SK-N-SH (cell line): ENCODE data around the gene SCYL1. TPM values are rescaled to one million over a fixed set of nuclear protein-coding genes. Genes with fewer than 3 reads are reported as not detected.

ENCODE experiments used
- CTCF ChIA-PET: fragments of 300-600, 350-600 bp; formaldehyde crosslinking; extraction: SDS; loops from one replicate; lab custom pipeline; 2021; lab: Yijun Ruan, JAX
- POLR2A ChIA-PET: fragments of 350-600 bp; sonication (Branson Sonifier 250); formaldehyde crosslinking; extraction: SDS; loops from one replicate; lab custom pipeline; 2020; ENCODE audit warnings: antibody characterized with exemption, inconsistent platforms; lab: Yijun Ruan, JAX
- DNase-seq: peaks from one replicate; pipeline ENCODE4 v3.0.0; 2012
- H2AFZ ChIP-seq: fragments of 200-600 bp; sonication (generic); 2 replicates; pipeline ENCODE4 v1.8.1; 2016; ENCODE audit warnings: antibody characterized with exemption, mild to moderate bottlenecking, low read depth
- H3F3A ChIP-seq: fragments of 200-600 bp; sonication (generic); replicated peaks from 2 replicates; pipeline ENCODE3; 2016; ENCODE audit warnings: antibody characterized with exemption, mild to moderate bottlenecking; ENCODE audit not compliant: insufficient read depth
- H3K27ac ChIP-seq, 2 experiments: fragments of 200-500 bp in 1 of 2; fragments of 200-600 bp in 1 of 2; sonication (Bioruptor generic) in 1 of 2; sonication (generic), shearing (Covaris generic) in 1 of 2; 2 replicates each; pipeline versions ENCODE4 v1.5.1 to v1.6.1; 2014 to 2016; ENCODE audit warnings: low read depth in 2 of 2, inconsistent platforms in 1 of 2, low read length in 1 of 2, mild to moderate bottlenecking in 1 of 2, mixed read lengths in 1 of 2
- H3K27me3 ChIP-seq: fragments of 200-600 bp; sonication (generic), shearing (Covaris generic); 2 replicates; pipeline ENCODE4 v1.6.1; 2016; ENCODE audit warnings: mixed run types; ENCODE audit not compliant: insufficient read depth
- H3K36me3 ChIP-seq, 2 experiments: fragments of 200-500 bp in 1 of 2; fragments of 200-600 bp in 1 of 2; sonication (Bioruptor generic) in 1 of 2; sonication (generic) in 1 of 2; replicated peaks in 1 of 2; 2 replicates each; pipeline versions ENCODE3 to v1.5.1; 2014 to 2016; ENCODE audit warnings: low read length in 1 of 2, mild to moderate bottlenecking in 1 of 2; ENCODE audit not compliant: insufficient read depth in 2 of 2, control insufficient read depth in 1 of 2
- H3K4me1 ChIP-seq, 2 experiments: fragments of 200-500 bp in 1 of 2; fragments of 200-600 bp in 1 of 2; sonication (Bioruptor generic) in 1 of 2; sonication (generic), shearing (Covaris generic) in 1 of 2; 2 replicates each; pipeline versions ENCODE4 v1.5.1 to v1.6.1; 2014 to 2016; ENCODE audit warnings: low read depth in 1 of 2, low read length in 1 of 2, mixed run types in 1 of 2; ENCODE audit not compliant: insufficient read depth in 2 of 2, control insufficient read depth in 1 of 2
- H3K4me2 ChIP-seq: fragments of 200-600 bp; sonication (generic), shearing (Covaris generic); 2 replicates; pipeline ENCODE4 v1.6.1; 2017; ENCODE audit warnings: mixed run types
- H3K4me3 ChIP-seq, 2 experiments: fragments of 200-500 bp in 1 of 2; fragments of 200-600 bp in 1 of 2; sonication (Bioruptor generic) in 1 of 2; sonication (generic), shearing (Covaris generic) in 1 of 2; 2 replicates each; pipeline versions ENCODE4 v1.5.1 to v1.8.1; 2014 to 2016; ENCODE audit warnings: low read depth in 2 of 2, inconsistent platforms in 1 of 2, low read length in 1 of 2, mild to moderate bottlenecking in 1 of 2, mixed read lengths in 1 of 2, moderate library complexity in 1 of 2
- H3K79me2 ChIP-seq: fragments of 200-600 bp; sonication (generic); 2 replicates; pipeline ENCODE4 v1.8.1; 2017; ENCODE audit warnings: mild to moderate bottlenecking; ENCODE audit not compliant: insufficient read depth
- H3K9ac ChIP-seq: fragments of 200-600 bp; sonication (generic); 2 replicates; pipeline ENCODE4 v1.6.1; 2017; ENCODE audit warnings: mixed run types
- H3K9me2 ChIP-seq: fragments of 200-600 bp; sonication (generic); 2 replicates; pipeline ENCODE4 v1.6.1; 2017; ENCODE audit warnings: mixed run types
- H3K9me3 ChIP-seq: fragments of 200-600 bp; sonication (generic); 2 replicates; pipeline ENCODE4 v1.6.1; 2017; ENCODE audit warnings: mixed run types, mild to moderate bottlenecking, moderate library complexity
- H4K20me1 ChIP-seq: fragments of 200-600 bp; sonication (generic); 2 replicates; pipeline ENCODE4 v1.6.1; 2017; ENCODE audit warnings: mild to moderate bottlenecking, mixed run types; ENCODE audit not compliant: insufficient read depth
- ELF1 ChIP-seq: IDR thresholded peaks from 2 replicates; pipeline ENCODE4 v1.4.0; 2012
- NFIC ChIP-seq: IDR thresholded peaks from 2 replicates; pipeline ENCODE4 v1.4.0; 2012; ENCODE audit warnings: borderline replicate concordance
- NRF1 ChIP-seq: IDR thresholded peaks from 2 replicates; pipeline ENCODE4 v1.6.1; 2012; ENCODE audit warnings: low read depth, mild to moderate bottlenecking, low read length
- POLR2AphosphoS5 ChIP-seq: IDR thresholded peaks from 2 replicates; pipeline ENCODE4 v1.6.1; 2012; ENCODE audit warnings: low read depth, low read length
- RAD21 ChIP-seq: IDR thresholded peaks from 2 replicates; pipeline ENCODE4 v1.6.1; 2012; ENCODE audit warnings: mild to moderate bottlenecking, low read length
- REST ChIP-seq: IDR thresholded peaks from 2 replicates; pipeline ENCODE4 v1.6.1; 2012; ENCODE audit warnings: mild to moderate bottlenecking, low read depth, low read length, moderate library complexity
- SIN3A ChIP-seq: IDR thresholded peaks from 2 replicates; pipeline ENCODE4 v1.6.1; 2012; ENCODE audit warnings: low read depth, mild to moderate bottlenecking, low read length, moderate library complexity, borderline replicate concordance
- TEAD4 ChIP-seq: IDR thresholded peaks from 2 replicates; pipeline ENCODE4 v1.4.0; 2012; ENCODE audit warnings: mild to moderate bottlenecking, borderline replicate concordance; ENCODE audit not compliant: insufficient read depth
- USF2 ChIP-seq: fragments of 150-350 bp; IDR thresholded peaks from 2 replicates; pipeline ENCODE4 v1.6.1; 2017; ENCODE audit warnings: antibody characterized with exemption, low read length, low read depth, borderline replicate concordance
- WGBS: methylation state at CpG from one replicate; pipeline ENCODE4 v1.1.6; 2017; ENCODE audit warnings: low lambda C conversion rate; 5-methylcytosine and 5-hydroxymethylcytosine counted together
- polyA plus RNA-seq, 3 experiments: library from polyadenylated mRNA; depleted of rRNA; stranded (reverse); fragments of >200 nt; gene quantifications; 2 replicates each; pipeline ENCODE4 v1.2.3, GENCODE V29; 2012

SCYL1 gene
- polyA plus RNA-seq, 1 of the 3 experiments (the other 2 are of a cell fraction) = 79.9 TPM

- TF ChIP-seq REST (no peak), SIN3A (no peak)
These were observed 59.9 kb downstream of the SCYL1 start (continued) for GRCh38 chr11:65584723-65585171.

GRCh38 chr11:65585396-65586246 is 60.7 kb downstream of the SCYL1 start:
- H3K9me2 ChIP-seq = no peaks in the 10 kb centered on the region
- no peak overlapping the region for H3K9ac ChIP-seq
- H3K79me2 ChIP-seq = no peaks in the 10 kb centered on the region
- no peak overlapping the region for H3K4me3 ChIP-seq
- H3K4me2 ChIP-seq = no peak overlapping the region
- H3K27ac ChIP-seq = peak overlapping the region in 1 of 2 experiments; percentile 14; a peak in 1 of 4 replicates
- ChIA-PET CTCF (interaction anchor here (0.6 to 12.8 kb wide), 5 partner anchors 8 to 1654 kb away, joined by 3 to 216 read pairs (median 3); partner anchors contain the start of genes EHBP1L1 and FAM89B), POLR2A (no interaction called here)
- H3K36me3 ChIP-seq = peaks cover 0 to 31% of the 10 kb centered on the region in 2 experiments
- peak; percentile 36 for DNase-seq
- no peak overlapping the region for H2AFZ ChIP-seq
- peaks cover 16% of the 10 kb centered on the region for H3F3A ChIP-seq
- H3K4me1 ChIP-seq = peaks cover 0 to 7% of the 10 kb centered on the region in 2 experiments; a peak in 1 of 4 replicates
- 0 out of 2 replicates have a peak, but pooled peaks cover 3% of the 10 kb centered on the region for H4K20me1 ChIP-seq
- no peak for TF ChIP-seq USF2
- no peaks in the 10 kb centered on the region for H3K9me3 ChIP-seq
- WGBS = 92% methylated on average over 31 of the region's 51 CpGs
- no peaks in the 10 kb centered on the region for H3K27me3 ChIP-seq

- no peaks in the 10 kb centered on the region for H3K79me2 ChIP-seq
- TF ChIP-seq REST (no peak), TEAD4 (no peak), RAD21 (no peak), POLR2AphosphoS5 (no peak), ELF1 (no peak), USF2 (no peak), NFIC (no peak), NRF1 (no peak)
- no peaks in the 10 kb centered on the region for H3K9me2 ChIP-seq
- H3F3A ChIP-seq = peaks cover 20% of the 10 kb centered on the region
- H3K4me2 ChIP-seq = no peak overlapping the region
- DNase-seq = peak; percentile 25
- H2AFZ ChIP-seq = no peak overlapping the region
- H3K9me3 ChIP-seq = no peaks in the 10 kb centered on the region
- peak overlapping the region in 1 of 2 experiments; percentile 56; a peak in 1 of 4 replicates for H3K27ac ChIP-seq
- H3K27me3 ChIP-seq = no peaks in the 10 kb centered on the region
- ChIA-PET CTCF (interaction anchor here (0.9 to 12.8 kb wide), 5 partner anchors 7 to 45 kb away, joined by 3 to 216 read pairs (median 3); partner anchors contain the start of genes EHBP1L1 and FAM89B), POLR2A (interaction anchor here (1.1 kb wide), 1 partner anchor 10 kb away, joined by 7 read pairs; the partner anchor contains the start of gene EHBP1L1)
- H3K4me1 ChIP-seq = peaks cover 0 to 7% of the 10 kb centered on the region in 2 experiments; a peak in 1 of 4 replicates
- H3K9ac ChIP-seq = no peak overlapping the region
- peaks cover 0 to 25% of the 10 kb centered on the region in 2 experiments for H3K36me3 ChIP-seq
- H3K4me3 ChIP-seq = no peak overlapping the region
- WGBS = 93% methylated on average over 3 of the region's 4 CpGs
- H4K20me1 ChIP-seq = 0 out of 2 replicates have a peak, but pooled peaks cover 3% of the 10 kb centered on the region
These were observed 61.4 kb downstream of the SCYL1 start for GRCh38 chr11:65586247-65586630.
